ENCODE data around the gene PLEKHG5. TPM values are rescaled to one million over a fixed set of nuclear protein-coding genes. Genes with fewer than 3 reads are reported as not detected.

The PLEKHG5 gene
- total RNA-seq (10 to 100 TPM; 11.2 to 22.9 TPM), polyA plus RNA-seq (1 to 10 TPM; 3.4 to 8.7 TPM)
- long read RNA-seq, donor 1, partial matches to known transcripts: 20 of 20 reads
- long read RNA-seq, donor 1, other reads (novel, unspliced or antisense): 0 of 20 reads
- long read RNA-seq, donor 2: 0 reads
- long read RNA-seq, donor 3: 0 reads
- long read RNA-seq, donor 4, full-length matches to known transcripts: 1 of 1 reads
- long read RNA-seq, donor 4, partial matches to known transcripts: 0 of 1 reads
- long read RNA-seq, donor 4, other reads (novel, unspliced or antisense): 0 of 1 reads
- long read RNA-seq, donor 5, partial matches to known transcripts: 18 of 18 reads
- long read RNA-seq, donor 5, other reads (novel, unspliced or antisense): 0 of 18 reads

DNA sequence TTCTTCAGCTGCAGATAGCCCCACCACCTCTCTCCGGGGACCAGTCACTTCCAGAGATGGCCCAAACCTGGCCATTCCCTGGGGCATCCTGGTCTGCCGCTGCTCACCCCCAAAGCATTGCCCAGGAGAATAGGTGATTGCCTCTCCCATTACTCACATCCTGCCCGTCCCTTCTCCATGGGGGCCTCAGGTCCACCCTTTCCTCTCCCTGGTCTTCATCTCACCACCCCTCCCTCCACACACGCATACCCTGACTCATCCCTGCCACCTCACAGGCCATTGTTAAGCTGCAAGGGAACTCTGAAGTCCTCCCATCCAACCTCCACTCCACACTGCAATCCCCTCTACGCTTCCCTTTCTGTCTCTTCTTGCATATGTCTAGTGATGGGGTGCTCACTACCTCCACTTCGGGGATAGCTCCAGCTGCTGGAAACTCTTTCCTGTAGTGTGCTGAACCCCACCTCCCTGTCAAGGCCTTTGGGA lies at the start of gene PLEKHG5:
Gene PLEKHG5, minus strand, starts transcription at position 188 of the 483 bp plus-strand sequence. CDS start 14,096 bp downstream, outside the sequence.
- peaks cover 0 to 17% (median 9%) of the 10 kb centered on the region in 5 donors for H3K4me1 ChIP-seq (ENCODE audit: control insufficient read depth in 5 of 5, insufficient read depth in 5 of 5, low read length in 5 of 5)
- 79 to 90% methylated on average over 6 of the region's 6 CpGs for WGBS, 2 donors
- ATAC-seq (ENCODE audit: insufficient read depth, low FRiP score): no peak

GRCh38 chr1:6538956-6539355 lies 47.5 kb upstream of the PLEKHG5 start:
- DNase-seq (no peak), ATAC-seq (ENCODE audit: insufficient read depth, low FRiP score) (no peak)
- WGBS, 2 donors: 57 to 82% methylated on average over 3 of the region's 3 CpGs
- no peak for TF ChIP-seq CTCF (IDR thresholded peaks at IDR 0.05; ENCODE audit: control extremely low read depth, extremely low read depth)
- H3K27ac ChIP-seq (ENCODE audit: low read depth in 1 of 2, low read length in 1 of 2): no peak overlapping the region
- H3K27me3 ChIP-seq (ENCODE audit: control insufficient read depth in 3 of 3, insufficient read depth in 3 of 3, low read length in 2 of 3): no peaks in the 10 kb centered on the region
- no peak overlapping the region for H3K9ac ChIP-seq (ENCODE audit: insufficient read depth in 1 of 2, low read length in 2 of 2)
- H3K36me3 ChIP-seq (ENCODE audit: control insufficient read depth in 4 of 4, insufficient read depth in 4 of 4, low read length in 4 of 4): peaks cover 0 to 23% (median 12%) of the 10 kb centered on the region in 4 donors
- no peaks in the 10 kb centered on the region for H3K4me1 ChIP-seq (ENCODE audit: control insufficient read depth in 5 of 5, insufficient read depth in 5 of 5, low read length in 5 of 5)
- H3K9me3 ChIP-seq (ENCODE audit: control insufficient read depth in 4 of 4, insufficient read depth in 3 of 4, low read length in 3 of 4): no peaks in the 10 kb centered on the region
- no peak overlapping the region for H3K4me3 ChIP-seq

More for the DNA sequence above, at the start of gene PLEKHG5:
- no peaks in the 10 kb centered on the region for H3K36me3 ChIP-seq (ENCODE audit: control insufficient read depth in 4 of 4, insufficient read depth in 4 of 4, low read length in 4 of 4)
- no peaks in the 10 kb centered on the region for H3K27me3 ChIP-seq (ENCODE audit: control insufficient read depth in 3 of 3, insufficient read depth in 3 of 3, low read length in 2 of 3)
- DNase-seq: no peak
- H3K9ac ChIP-seq (ENCODE audit: insufficient read depth in 1 of 2, low read length in 2 of 2): peak within 1 kb of the TSS in 1 of 2 donors; percentile 28
- no peak for TF ChIP-seq CTCF (IDR thresholded peaks at IDR 0.05; ENCODE audit: control extremely low read depth, extremely low read depth)
- H3K27ac ChIP-seq (ENCODE audit: low read depth in 1 of 2, low read length in 1 of 2): peak within 1 kb of the TSS; percentile 33 to 74
- H3K4me3 ChIP-seq: peak within 1 kb of the TSS; percentile 33
- no peaks in the 10 kb centered on the region for H3K9me3 ChIP-seq (ENCODE audit: control insufficient read depth in 4 of 4, insufficient read depth in 3 of 4, low read length in 3 of 4)

GRCh38 chr1:6536291-6536690 lies 44.8 kb upstream of the PLEKHG5 start:
- Histone ChIP-seq H3K9me3 (ENCODE audit: control insufficient read depth in 4 of 4, insufficient read depth in 3 of 4, low read length in 3 of 4) (no peaks in the 10 kb centered on the region), H3K36me3 (ENCODE audit: control insufficient read depth in 4 of 4, insufficient read depth in 4 of 4, low read length in 4 of 4) (peaks cover 15 to 34% (median 22%) of the 10 kb centered on the region in 4 donors), H3K4me3 (no peak overlapping the region), H3K4me1 (ENCODE audit: control insufficient read depth in 5 of 5, insufficient read depth in 5 of 5, low read length in 5 of 5) (no peaks in the 10 kb centered on the region), H3K27me3 (ENCODE audit: control insufficient read depth in 3 of 3, insufficient read depth in 3 of 3, low read length in 2 of 3) (no peaks in the 10 kb centered on the region), H3K27ac (ENCODE audit: low read depth in 1 of 2, low read length in 1 of 2) (no peak overlapping the region), H3K9ac (ENCODE audit: insufficient read depth in 1 of 2, low read length in 2 of 2) (no peak overlapping the region)
- no peak for TF ChIP-seq CTCF (IDR thresholded peaks at IDR 0.05; ENCODE audit: control extremely low read depth, extremely low read depth)
- DNase-seq (no peak), ATAC-seq (ENCODE audit: insufficient read depth, low FRiP score) (no peak)
- 76 to 94% methylated on average over 5 of the region's 5 CpGs for WGBS, 2 donors

Data from lung (tissue), 16 donors.